Body of pancreas (tissue), 4 donors: ENCODE measurements around the gene COTL1.
"Not testable (repeated sequence)": the region's sequence is repeated elsewhere in the genome, so short reads cannot be mapped to it uniquely, and the experiment has no call there.

Source experiments
- CTCF ChIP-seq, 7 experiments: fragments of 450-650 bp in 4 of 7; fragments of 200-600 bp in 3 of 7; sonication (generic) in 3 of 7; IDR thresholded peaks; one replicate each; pipeline ENCODE4 v1.5.1; 2016 to 2019; ENCODE audit warnings: antibody characterized with exemption in 7 of 7
- POLR2A ChIP-seq, 3 donors: fragments of 450-650 bp; IDR thresholded peaks; one replicate each; pipeline ENCODE4 v1.6.1; 2016; ENCODE audit warnings: antibody characterized with exemption in 3 of 3, mild to moderate bottlenecking in 2 of 3

- TF ChIP-seq CTCF, POLR2A (IDR thresholded peaks at IDR 0.05): not testable (repeated sequence)
Observed at GRCh38 chr16:84558850-84559249, 59.0 kb downstream of the COTL1 start.
